GM12801 (cell line): ENCODE results near the gene CACNA1C.

Experiments used
- TF ChIP-seq, protein P1 (sequence below): IDR thresholded peaks from one replicate; pipeline ENCODE4 v1.5.1; 2011; ENCODE audit warnings: control low read depth; ENCODE audit not compliant: insufficient read length; ENCODE audit errors: extremely low read depth

The CACNA1C gene

DNA sequence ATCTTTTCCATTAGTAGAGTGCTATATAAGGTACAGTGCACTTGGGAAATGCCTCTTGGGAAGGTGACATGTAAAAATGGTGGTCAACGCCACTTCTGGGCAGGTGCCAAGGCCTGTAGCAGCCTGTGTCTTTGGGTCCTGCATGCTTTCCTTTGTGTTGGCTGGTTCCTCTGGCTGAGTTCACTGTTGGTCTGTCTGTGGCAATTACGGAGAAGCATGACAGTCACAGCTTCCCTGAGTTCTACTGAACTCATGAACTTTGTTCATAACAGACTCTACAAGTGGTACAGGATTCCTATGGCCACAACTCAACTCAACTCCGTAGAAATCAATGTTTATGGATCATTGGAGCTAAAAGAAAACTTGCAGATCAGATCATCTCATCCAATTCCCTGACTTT, 98.0 kb downstream of the CACNA1C start:
- TF ChIP-seq, protein P1, sequence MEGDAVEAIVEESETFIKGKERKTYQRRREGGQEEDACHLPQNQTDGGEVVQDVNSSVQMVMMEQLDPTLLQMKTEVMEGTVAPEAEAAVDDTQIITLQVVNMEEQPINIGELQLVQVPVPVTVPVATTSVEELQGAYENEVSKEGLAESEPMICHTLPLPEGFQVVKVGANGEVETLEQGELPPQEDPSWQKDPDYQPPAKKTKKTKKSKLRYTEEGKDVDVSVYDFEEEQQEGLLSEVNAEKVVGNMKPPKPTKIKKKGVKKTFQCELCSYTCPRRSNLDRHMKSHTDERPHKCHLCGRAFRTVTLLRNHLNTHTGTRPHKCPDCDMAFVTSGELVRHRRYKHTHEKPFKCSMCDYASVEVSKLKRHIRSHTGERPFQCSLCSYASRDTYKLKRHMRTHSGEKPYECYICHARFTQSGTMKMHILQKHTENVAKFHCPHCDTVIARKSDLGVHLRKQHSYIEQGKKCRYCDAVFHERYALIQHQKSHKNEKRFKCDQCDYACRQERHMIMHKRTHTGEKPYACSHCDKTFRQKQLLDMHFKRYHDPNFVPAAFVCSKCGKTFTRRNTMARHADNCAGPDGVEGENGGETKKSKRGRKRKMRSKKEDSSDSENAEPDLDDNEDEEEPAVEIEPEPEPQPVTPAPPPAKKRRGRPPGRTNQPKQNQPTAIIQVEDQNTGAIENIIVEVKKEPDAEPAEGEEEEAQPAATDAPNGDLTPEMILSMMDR, result no peak

DNA sequence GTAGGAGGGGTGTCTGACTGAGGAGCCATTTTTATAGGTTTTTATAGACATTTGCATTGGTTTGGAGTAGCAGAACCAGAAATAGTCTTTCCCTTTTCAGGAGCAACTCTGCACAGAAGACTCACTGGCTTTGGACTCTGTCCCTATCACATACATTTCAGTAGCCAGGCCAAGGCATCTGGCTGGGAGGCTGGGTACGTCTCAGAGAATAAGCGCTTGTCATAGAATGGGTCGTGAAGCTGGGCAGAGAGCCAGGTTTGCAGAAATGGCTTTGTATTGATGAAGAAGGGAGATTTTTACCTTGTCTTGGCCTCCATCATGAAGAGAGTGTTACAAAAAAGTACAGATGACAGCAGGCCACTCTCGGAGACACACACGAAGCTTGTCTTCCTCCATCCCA, 98.6 kb downstream of the CACNA1C start:
- TF ChIP-seq, protein P1, result no peak

DNA sequence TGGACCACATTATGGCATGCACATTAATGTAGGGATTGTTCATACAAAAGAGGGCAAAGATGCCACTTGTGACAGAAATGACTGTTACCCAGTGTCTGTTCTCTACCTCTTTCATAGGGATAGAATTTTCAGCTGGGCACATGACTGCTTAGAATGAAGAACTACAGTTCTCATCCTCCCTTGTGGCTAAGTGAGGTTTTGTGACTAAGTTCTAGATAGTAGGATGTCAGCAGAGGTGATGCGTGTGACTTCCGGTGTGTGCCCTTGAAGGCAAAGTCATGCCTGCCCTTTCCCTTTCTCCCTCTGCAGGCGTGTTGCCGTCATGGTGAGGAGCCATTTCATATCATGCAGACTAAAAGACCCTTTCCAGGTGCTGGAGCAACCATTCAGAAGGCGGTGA, 99.3 kb downstream of the CACNA1C start:
- TF ChIP-seq, protein P1, result no peak

DNA sequence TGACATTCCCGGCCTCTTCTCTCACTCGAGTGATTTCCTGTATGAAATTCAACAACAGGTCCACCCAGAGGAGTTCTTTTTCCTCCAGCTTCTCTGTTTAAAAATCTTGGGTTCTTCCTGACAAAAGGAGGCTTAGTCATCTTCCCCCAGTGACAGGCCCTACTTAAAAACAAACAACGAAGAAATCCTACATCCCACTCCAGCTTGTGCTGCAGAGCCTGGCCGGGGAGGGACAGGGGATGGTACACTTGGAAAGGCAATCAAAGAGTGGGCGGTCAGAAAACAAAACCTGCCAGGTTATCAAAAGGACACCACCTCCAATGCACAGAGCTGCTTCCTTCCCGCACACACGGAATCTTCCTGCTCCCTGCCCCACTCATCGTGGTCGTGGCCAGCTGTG, 101.3 kb downstream of the CACNA1C start:
- TF ChIP-seq, protein P1, result no peak

DNA sequence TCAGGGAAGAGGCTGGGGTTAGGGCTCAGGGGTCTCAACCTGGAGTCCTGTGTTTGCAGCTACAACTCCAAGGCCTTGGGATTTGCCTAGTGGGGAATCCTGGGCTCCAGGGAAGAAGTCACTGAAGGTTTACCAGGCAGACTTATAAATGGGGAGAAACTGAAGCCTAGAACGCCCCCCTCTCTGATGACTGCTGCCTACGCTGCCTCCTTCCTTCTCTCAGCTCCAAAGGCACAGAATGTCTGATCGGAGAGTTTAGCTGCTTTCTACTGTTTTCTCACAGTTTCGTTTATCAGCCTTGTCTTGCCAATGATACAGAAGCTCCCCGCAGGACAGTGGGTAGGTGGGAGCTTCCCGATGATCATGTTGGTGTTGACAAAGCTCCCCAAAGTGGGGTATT, 101.7 kb downstream of the CACNA1C start:
- TF ChIP-seq, protein P1, result no peak

DNA sequence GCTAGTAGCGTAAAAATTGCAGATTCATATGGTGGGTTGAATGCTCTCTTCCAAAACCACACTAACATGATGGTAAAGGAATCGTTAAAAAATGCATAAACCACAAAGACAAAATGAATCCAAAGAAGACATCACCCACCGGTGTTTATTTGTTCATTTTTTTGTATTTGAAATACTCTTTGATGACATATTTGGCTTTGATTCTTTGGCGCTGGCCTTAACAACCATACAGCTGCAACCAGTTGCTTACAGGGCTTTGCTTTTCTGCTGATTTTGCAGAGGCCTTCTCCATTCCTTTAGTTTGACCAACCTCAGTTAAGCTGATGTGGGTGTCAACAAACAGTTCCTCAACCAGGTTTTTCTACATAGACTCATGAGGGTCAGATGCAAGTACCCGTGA, 103.5 kb downstream of the CACNA1C start:
- TF ChIP-seq, protein P1, result no peak

DNA sequence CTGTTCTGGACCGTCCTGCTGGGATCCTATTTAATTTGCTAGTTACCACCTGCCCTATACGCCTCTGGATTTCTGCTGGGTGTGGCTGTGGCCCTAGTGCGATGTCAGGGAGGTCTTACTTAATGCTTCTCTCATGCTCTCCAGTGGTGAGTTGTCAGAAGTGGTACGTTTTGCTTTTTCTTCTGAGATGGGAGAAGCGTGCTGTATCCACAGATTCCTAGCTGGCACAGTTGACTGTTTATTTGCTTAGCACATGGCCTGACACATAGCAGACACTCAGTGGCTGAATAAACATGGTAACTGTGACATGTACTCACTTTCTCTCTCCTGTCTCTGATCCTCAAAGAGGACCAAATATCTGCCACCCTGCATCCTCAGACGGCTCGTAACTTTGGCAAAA, 107.3 kb downstream of the CACNA1C start:
- TF ChIP-seq, protein P1, result no peak

DNA sequence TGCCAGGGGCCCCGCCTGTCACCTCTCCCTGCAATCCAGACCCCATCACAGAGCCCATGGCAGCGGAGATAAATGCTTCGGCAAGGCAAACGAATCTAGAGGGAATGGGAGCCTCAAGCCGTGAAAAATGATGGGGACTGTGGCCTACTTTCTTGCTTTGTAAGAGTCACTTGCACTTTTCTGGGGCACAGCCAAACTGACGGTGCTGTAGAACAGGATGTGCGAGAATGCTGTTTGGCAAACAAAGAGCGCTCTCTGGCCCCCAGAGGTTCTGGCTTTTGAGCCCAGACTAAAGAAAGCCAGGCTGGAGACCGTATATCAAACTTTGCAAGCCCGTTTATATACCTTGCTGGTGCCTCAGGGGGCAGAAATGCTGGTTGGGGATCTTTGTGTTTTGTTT, 108.7 kb downstream of the CACNA1C start:
- TF ChIP-seq, protein P1, result no peak
